ENCODE results near the gene KSR1. TPM values are rescaled to one million over a fixed set of nuclear protein-coding genes. Genes with fewer than 3 reads are reported as not detected.

The KSR1 gene
- total and polyA plus RNA-seq, 9 of the 15 experiments (the other 6 are each of a cell fraction or from before 2014, with no cell fraction given) = 1.4 to 51.7 (median 18.4) TPM

DNA sequence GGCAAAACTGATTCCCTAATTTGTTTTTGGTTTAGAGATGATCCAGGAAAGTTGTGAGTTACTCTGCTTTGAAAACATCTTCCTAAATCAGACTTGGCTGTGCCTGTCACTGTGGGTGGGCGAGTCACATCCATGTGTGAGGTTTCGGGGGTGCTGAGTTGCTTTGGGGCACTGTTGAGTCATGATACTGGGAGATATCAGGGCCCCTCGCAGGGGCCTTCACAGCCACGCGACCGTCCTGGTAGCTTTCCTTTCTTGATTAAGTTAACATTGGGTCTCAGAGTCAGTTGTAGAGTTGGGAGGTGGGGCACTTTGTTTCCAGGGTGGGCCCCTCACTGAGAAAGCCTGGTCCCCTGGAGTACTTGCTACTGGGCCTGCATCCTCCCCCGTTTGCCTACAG, 116.4 kb downstream of the KSR1 start (continued):
- TF ChIP-seq CBX3 (IDR thresholded peaks at IDR 0.05; ENCODE audit: borderline replicate concordance in 1 of 2, low read length in 2 of 2) (no peak), TBL1XR1 (IDR thresholded peaks at IDR 0.05; ENCODE audit: low read length in 2 of 2) (no peak), ADNP (tag; IDR thresholded peaks at IDR 0.05) (no peak), MTA2 (IDR thresholded peaks at IDR 0.05; ENCODE audit: low read depth) (no peak), TBP (optimal IDR thresholded peaks at IDR 0.05; ENCODE audit: low read depth, low read length) (no peak), ZNF644 (tag; IDR thresholded peaks at IDR 0.05; ENCODE audit: low read depth) (no peak), LARP7 (IDR thresholded peaks at IDR 0.05) (no peak), RNF2 (IDR thresholded peaks at IDR 0.05) (no peak)
- TF ChIP-seq, protein P1, sequence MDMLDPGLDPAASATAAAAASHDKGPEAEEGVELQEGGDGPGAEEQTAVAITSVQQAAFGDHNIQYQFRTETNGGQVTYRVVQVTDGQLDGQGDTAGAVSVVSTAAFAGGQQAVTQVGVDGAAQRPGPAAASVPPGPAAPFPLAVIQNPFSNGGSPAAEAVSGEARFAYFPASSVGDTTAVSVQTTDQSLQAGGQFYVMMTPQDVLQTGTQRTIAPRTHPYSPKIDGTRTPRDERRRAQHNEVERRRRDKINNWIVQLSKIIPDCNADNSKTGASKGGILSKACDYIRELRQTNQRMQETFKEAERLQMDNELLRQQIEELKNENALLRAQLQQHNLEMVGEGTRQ (CRISPR knock-in tag; IDR thresholded peaks at IDR 0.05) = no peak
- TF ChIP-seq, protein P2, sequence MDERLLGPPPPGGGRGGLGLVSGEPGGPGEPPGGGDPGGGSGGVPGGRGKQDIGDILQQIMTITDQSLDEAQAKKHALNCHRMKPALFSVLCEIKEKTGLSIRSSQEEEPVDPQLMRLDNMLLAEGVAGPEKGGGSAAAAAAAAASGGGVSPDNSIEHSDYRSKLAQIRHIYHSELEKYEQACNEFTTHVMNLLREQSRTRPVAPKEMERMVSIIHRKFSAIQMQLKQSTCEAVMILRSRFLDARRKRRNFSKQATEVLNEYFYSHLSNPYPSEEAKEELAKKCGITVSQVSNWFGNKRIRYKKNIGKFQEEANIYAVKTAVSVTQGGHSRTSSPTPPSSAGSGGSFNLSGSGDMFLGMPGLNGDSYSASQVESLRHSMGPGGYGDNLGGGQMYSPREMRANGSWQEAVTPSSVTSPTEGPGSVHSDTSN (CRISPR knock-in tag; IDR thresholded peaks at IDR 0.05; ENCODE audit: low read depth) = no peak
- TF ChIP-seq, protein P2 (tag; conservative IDR thresholded peaks at IDR 0.05; ENCODE audit: low read depth) = no peak
- TF ChIP-seq, protein P3, sequence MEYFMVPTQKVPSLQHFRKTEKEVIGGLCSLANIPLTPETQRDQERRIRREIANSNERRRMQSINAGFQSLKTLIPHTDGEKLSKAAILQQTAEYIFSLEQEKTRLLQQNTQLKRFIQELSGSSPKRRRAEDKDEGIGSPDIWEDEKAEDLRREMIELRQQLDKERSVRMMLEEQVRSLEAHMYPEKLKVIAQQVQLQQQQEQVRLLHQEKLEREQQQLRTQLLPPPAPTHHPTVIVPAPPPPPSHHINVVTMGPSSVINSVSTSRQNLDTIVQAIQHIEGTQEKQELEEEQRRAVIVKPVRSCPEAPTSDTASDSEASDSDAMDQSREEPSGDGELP (CRISPR knock-in tag; IDR thresholded peaks at IDR 0.05; ENCODE audit: borderline replicate concordance) = no peak
- TF ChIP-seq, protein P4, sequence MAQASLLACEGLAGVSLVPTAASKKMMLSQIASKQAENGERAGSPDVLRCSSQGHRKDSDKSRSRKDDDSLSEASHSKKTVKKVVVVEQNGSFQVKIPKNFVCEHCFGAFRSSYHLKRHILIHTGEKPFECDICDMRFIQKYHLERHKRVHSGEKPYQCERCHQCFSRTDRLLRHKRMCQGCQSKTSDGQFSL (CRISPR knock-in tag; IDR thresholded peaks at IDR 0.05) = no peak
- TF ChIP-seq, protein P4 (tag; IDR thresholded peaks at IDR 0.05) = no peak
- TF ChIP-seq, protein P5, sequence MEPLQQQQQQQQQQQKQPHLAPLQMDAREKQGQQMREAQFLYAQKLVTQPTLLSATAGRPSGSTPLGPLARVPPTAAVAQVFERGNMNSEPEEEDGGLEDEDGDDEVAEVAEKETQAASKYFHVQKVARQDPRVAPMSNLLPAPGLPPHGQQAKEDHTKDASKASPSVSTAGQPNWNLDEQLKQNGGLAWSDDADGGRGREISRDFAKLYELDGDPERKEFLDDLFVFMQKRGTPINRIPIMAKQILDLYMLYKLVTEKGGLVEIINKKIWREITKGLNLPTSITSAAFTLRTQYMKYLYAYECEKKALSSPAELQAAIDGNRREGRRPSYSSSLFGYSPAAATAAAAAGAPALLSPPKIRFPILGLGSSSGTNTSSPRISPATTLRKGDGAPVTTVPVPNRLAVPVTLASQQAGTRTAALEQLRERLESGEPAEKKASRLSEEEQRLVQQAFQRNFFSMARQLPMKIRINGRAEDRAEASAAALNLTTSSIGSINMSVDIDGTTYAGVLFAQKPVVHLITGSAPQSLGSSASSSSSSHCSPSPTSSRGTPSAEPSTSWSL (CRISPR knock-in tag; IDR thresholded peaks at IDR 0.05; ENCODE audit: borderline replicate concordance) = no peak
- TF ChIP-seq, protein P6, sequence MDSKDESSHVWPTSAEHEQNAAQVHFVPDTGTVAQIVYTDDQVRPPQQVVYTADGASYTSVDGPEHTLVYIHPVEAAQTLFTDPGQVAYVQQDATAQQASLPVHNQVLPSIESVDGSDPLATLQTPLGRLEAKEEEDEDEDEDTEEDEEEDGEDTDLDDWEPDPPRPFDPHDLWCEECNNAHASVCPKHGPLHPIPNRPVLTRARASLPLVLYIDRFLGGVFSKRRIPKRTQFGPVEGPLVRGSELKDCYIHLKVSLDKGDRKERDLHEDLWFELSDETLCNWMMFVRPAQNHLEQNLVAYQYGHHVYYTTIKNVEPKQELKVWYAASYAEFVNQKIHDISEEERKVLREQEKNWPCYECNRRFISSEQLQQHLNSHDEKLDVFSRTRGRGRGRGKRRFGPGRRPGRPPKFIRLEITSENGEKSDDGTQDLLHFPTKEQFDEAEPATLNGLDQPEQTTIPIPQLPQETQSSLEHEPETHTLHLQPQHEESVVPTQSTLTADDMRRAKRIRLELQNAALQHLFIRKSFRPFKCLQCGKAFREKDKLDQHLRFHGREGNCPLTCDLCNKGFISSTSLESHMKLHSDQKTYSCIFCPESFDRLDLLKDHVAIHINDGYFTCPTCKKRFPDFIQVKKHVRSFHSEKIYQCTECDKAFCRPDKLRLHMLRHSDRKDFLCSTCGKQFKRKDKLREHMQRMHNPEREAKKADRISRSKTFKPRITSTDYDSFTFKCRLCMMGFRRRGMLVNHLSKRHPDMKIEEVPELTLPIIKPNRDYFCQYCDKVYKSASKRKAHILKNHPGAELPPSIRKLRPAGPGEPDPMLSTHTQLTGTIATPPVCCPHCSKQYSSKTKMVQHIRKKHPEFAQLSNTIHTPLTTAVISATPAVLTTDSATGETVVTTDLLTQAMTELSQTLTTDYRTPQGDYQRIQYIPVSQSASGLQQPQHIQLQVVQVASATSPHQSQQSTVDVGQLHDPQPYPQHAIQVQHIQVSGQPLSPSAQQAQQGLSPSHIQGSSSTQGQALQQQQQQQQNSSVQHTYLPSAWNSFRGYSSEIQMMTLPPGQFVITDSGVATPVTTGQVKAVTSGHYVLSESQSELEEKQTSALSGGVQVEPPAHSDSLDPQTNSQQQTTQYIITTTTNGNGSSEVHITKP (IDR thresholded peaks at IDR 0.05; ENCODE audit: partially characterized antibody) = peak; percentile 29
- TF ChIP-seq, protein P7, sequence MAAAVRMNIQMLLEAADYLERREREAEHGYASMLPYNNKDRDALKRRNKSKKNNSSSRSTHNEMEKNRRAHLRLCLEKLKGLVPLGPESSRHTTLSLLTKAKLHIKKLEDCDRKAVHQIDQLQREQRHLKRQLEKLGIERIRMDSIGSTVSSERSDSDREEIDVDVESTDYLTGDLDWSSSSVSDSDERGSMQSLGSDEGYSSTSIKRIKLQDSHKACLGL (CRISPR knock-in tag; IDR thresholded peaks at IDR 0.05; ENCODE audit: borderline replicate concordance, poor library complexity, severe bottlenecking) = no peak
